ENCODE measurements around the gene GTF2IRD2.
"Not testable (repeated sequence)": the region's sequence is repeated elsewhere in the genome, so short reads cannot be mapped to it uniquely, and the experiment has no call there.

GTF2IRD2 gene

DNA sequence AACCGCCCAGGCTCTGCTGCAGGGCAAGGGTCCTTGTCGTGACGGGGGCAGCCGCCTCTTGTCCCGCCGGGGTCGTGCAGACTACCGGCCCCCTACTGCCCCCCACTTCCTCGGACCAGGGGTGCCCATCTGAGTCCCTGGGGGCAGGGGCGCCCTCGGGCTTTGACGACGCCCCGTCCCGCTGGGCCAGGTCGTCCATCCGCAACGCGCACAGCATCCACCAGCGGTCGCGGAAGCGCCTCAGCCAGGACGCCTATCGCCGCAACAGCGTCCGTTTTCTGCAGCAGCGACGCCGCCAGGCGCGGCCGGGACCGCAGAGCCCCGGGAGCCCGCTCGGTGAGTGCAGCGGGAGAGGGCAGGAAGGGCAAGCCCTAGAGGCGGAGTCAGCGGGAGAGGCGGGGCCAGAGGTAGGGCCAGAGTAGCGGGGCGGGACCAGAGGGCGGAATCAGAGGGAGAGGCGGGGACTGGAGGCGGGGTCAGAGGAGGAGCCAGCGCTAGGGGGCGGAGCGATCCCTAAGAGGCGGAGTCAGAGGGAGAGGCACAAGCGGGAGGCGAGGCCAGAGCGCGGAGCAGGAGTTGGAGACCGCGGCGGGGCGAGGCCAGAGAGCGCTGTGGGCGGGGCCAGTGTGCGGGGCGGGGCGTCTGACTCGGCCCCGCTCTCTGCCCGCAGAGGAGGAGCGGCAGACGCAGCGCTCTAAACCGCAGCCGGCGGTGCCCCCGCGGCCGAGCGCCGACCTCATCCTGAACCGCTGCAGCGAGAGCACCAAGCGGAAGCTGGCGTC, 62.8 kb downstream of the GTF2IRD2 start:
- DNase-seq (ENCODE audit: low read depth in 2 of 2), result peak; percentile 89 to 94

DNA sequence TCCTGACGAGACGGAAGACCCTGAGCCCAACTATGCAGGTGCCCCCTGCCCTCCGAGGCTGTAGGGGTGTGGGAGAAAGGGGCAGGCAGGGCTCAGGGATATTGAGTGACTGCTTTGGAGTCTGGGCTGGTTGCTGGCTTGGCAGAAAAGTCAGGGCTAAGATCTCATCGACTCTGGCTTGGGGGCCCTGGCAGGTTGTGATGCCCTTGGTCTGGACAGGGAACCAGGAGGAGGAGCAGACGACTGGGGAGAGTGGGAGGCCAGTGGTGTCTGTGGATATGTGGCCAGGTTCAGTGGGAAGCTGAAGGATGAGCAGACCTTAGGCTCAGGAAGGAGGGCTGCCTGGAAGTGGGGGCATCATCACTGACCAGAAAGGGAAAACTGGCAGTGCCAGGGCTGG, 67.8 kb downstream of the GTF2IRD2 start:
- not testable (repeated sequence) for DNase-seq (ENCODE audit: low read depth in 2 of 2)

DNA sequence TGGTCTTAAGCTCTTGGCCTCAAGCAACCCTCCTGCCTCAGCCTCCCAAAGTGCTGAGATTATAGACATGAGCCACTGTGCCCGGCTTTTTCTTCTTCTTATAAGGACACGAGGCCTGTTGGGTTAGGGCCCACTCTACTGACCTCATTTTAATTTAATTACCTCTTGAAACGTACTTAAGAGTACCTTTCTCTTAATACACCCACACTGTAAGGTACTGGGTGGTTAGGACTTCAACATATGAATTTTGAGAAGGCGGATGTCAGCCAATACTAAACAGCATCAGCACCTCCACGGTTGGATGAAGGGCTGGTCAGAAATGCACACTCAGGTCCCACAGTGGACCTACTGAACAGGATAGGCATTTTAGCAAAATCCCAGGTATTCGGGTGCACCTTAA, 69.7 kb downstream of the GTF2IRD2 start:
- not testable (repeated sequence) for DNase-seq (ENCODE audit: low read depth in 2 of 2)

DNA sequence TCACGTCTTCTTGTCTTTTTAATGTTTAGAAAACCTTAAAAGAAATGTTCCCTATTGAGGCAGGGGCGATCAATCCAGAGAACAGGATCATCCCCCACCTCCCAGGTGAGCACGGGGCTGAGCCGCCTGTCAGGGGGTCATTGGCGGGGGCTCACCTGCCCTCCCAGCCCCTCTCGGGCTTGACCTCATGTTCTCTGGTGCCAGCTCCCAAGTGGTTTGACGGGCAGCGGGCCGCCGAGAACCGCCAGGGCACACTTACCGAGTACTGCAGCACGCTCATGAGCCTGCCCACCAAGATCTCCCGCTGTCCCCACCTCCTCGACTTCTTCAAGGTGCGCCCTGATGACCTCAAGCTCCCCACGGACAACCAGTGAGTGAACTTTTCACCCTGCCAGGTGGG, 72.4 kb downstream of the GTF2IRD2 start:
- DNase-seq (ENCODE audit: low read depth in 2 of 2), result not testable (repeated sequence)

DNA sequence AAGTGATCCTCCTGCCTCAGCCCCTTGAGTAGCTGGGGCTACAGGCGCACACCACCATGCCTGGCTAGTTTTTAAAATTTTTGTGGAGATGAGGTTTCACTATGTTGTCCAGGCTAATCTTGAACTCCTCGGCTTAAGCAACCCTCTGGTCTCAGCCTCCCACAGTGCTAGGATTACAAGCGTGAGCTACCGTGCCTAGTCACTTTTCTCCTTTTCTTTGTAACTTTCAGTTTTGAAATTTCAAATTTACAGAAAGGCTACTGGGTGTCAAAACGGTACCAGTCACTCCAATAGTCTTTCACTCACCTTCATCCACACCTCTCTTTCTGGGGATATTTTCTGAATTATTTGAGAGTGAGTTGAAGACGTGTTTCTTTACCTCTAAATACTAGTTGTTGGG, 76.3 kb downstream of the GTF2IRD2 start:
- DNase-seq (ENCODE audit: low read depth in 2 of 2), result not testable (repeated sequence)

DNA sequence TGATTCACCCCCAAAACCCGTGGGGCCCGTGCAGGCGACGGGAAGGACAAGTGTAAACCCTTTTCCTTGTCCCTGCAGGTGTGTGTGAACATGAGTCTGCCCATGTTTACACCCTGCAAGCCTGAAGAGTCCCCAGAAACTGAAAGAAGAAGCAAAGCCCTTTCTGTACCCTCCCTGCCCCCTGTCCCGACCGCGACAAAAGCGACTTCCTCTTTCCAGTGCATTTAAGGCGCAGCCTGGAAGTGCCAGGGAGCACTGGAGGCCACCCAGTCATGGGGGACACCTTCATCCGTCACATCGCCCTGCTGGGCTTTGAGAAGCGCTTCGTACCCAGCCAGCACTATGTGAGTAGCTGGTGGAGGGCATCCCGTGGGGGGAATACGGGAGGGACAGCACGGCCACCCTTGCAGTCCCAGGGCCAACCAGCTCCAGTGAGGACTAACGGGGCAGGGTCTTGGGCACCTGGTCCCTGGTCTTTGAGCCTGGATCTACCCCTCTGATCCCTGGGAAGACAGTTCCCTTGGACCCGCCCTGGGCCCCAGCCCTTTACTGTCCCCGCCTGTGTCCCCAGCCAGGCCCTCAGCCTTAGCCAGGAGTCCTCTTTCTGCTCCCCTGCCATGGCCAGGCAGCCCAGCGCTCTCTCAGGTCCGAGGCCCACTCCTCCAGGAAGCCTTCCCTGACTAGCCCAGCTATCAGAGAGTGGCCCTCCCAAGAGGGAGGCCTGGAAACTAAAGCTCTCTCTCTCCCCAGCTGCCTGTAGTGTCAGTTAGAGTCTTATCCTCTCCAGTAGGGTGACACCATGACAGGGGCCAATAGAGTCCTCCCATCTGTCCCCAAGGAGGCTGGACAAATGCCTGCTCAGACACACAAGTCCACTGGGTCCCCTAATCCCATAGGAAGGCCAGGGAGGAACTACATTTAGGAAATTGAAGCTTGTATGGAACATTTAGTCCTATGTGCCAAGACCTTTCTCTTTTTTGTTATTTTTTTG, 77.3 kb downstream of the GTF2IRD2 start, which contains the start of gene NCF1:
NCF1 (plus strand) TSS at position 252 of the 991 bp plus-strand sequence; CDS start at position 273, 21 bp downstream.
- not testable (repeated sequence) for DNase-seq (ENCODE audit: low read depth in 2 of 2)

DNA sequence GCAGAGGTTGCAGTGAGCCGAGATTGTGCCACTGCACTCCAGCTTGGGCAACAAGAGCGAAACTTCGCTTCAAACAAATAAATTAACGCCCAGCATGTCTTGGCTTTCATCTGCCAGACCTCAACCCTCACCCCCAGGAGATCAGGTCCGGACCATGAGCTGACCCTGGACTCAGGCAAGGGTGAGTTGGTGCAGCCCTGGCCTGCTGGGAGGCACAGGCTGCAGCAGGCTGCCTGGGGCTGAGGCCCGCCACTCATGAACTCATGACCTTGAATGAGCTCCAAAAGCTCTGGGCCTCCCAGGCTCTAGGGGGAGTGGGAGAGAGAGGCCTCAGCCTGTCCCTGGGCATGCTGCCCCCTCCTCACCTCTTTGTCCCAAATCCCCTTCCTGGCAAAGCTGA, 79.3 kb downstream of the GTF2IRD2 start:
- DNase-seq (ENCODE audit: low read depth in 2 of 2), result not testable (repeated sequence)

DNA sequence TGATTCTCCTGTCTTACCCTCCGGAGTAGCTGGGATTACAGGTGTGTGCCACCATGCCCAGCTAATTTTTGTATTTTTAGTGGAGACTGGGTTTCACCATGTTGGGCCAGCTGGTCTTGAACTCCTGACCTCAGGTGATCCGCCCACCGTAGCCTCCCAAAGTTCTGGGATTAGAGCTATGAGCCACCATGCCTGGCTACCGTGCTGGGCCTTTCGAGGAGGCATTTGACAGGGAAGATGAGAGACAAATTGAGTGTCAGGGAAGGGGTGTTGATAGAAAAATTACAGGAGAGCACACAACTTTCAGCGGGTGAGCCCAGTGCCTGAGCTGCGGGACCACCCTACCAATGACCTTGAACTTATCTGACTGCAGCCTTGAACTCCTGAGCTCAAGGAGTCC, 81.3 kb downstream of the GTF2IRD2 start:
- DNase-seq (ENCODE audit: low read depth in 2 of 2), result not testable (repeated sequence)

DNA sequence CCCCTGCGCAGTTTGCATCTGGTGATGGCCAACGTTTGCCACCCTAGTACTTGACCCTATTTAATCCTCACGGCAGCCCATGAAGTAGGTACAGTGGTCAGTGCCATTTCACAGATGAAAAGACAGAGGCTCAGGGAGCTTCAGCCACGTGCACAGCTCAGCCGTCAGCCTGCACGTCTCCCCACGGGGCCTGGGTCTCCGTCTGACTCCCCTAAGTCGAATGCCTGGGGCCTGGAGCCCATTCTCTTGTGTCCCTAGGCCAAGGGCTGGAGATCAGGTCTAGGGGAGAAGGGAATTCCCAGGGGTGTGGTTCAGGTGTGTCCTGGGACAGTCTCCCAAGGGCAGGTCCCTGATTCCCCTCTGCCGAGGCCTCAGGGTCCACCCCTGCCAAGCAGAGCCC, 84.4 kb downstream of the GTF2IRD2 start:
- not testable (repeated sequence) for DNase-seq (ENCODE audit: low read depth in 2 of 2)

DNA sequence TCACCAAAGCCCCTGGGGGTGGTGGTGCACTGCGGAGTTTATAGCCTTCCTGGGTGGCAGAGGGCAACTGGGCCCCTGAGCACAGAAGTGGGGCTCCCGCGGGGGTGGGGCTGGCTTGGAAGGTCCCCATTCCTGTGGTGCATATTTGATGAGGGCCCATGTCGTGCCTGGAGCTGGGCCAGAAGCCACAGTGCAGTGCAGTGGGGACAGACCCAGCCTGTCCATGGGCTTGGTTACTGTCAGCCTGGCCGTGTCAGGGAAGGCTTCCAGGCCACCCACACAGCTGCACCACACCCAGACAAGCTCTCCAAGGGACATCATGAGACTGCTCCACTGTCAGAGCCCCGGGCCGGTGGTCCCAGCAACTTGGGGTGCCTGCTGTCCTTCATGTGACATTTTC, 84.9 kb downstream of the GTF2IRD2 start:
- not testable (repeated sequence) for DNase-seq (ENCODE audit: low read depth in 2 of 2)

DNA sequence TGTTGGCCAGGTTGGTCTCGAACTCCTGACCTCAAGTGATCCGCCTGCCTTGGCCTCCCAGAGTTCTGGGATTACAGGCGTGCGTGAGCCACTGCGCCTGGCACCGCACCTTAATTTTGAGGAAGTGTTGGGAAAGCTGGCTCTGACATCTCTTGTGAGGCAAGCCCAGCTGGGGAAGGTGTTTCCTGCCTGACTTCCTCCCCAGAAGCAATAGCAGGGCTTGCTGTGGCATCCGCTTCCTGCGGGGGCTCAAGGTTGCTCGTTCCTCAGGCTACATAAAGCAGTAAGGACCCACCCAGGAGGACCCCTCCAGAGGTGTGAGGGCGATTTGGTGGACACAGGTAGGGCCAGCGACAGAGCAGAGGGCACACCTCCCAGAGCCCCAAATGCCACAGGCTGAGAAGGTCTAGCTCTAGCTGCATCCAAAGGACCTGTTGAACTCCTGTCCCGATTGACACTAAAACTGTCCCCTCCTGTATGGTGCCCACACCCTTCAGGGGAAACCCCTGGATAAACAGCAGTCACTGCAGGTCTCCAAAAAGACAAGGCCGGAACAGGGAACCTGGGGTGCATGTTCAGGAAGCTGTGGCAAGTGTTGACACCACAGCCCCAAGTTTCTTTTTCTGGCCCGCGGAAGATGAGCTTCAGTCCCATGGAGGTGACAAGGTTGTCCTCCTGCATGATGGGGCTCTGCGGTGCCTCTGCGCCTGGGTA, 86.0 kb downstream of the GTF2IRD2 start:
- not testable (repeated sequence) for DNase-seq (ENCODE audit: low read depth in 2 of 2)

DNA sequence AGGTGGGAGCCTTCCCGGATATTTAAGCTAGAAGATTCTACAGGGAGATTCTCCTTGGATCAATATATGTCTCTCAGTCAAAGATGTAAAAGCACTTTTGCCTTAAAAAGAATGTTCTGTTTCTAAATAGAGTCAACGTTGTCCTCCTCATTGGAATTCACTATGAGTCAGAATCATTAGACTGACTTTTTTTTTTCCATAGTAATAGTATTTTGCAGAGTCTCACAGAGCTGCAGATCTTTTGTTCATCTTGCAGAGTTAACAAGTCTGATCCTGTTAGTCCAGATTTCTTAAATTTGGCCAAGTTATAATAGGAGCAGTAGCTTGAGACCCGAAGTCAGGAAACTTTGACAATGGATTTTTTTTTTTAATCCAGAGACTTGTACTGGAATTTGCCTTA, 92.4 kb downstream of the GTF2IRD2 start:
- DNase-seq (ENCODE audit: low read depth in 2 of 2), result not testable (repeated sequence)

DNA sequence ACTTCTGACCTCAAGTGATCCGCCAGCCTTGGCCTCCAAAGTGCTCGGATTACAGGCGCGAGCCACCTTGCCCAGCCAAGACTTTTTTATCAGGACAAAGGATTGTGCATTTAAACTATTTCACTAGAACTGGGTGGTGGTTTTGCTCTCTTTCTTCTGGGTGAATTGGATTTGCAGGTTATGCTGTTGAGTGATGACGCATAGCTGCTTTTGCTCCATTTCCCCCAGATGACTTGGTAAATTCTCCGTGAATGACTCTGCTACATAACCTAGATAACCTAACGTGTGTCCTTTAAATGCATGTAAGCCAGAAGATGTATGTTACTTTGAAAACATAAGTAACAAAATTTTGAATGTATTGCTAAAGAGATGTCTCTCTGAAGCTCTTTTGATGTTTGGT, 93.1 kb downstream of the GTF2IRD2 start:
- not testable (repeated sequence) for DNase-seq (ENCODE audit: low read depth in 2 of 2)

DNA sequence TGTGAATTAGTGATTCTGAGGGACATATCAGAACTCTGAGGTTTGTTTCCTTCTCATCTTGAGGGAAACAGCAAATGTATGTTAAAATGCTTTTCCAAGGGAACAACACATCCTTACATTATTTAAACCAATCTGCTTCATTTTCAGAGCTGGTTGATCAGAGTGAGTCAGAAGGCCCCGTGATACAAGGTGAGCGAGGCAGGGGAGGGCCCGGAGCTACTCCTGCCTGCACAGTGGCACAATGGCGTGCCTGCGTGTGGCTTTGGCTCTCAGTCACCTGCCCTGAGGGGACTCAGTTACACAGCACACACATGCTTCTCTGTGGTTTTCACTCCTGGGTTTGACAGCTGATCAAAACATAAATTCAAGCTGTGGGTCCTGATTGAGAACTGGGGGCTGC, 94.7 kb downstream of the GTF2IRD2 start:
- not testable (repeated sequence) for DNase-seq (ENCODE audit: low read depth in 2 of 2)

DNA sequence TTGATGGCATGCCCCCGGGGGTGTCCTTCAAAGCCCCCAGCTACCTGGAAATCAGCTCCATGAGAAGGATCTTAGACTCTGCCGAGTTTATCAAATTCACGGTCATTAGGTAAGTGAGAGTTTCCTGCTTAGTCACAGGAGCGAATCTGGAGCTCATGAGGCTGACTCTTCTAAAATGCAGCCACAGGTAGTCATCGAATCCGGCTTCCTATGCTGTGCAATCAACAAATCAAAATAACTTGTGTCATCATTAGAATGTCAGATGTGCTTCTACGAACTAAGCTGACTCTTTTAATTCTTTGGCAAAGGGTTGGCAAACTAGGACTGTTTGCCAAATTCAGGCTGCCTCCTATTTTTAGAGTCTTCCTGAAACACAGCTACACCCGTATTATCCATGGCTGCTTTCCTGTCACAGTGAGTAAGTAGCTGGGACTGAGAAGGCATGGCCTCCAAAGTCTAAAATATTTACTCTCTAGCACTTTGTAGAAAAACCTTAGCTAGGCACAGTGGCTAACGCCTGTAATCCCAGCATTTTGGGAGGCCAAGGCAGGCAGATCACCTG, 97.4 kb downstream of the GTF2IRD2 start:
- DNase-seq (ENCODE audit: low read depth in 2 of 2), result not testable (repeated sequence)
